Stimulated activated CD4-positive, alpha-beta T cell treated with anti-CD3 and anti-CD28 coated beads, Interleukin-12 subunit alpha, Interleukin-12 subunit beta, amount 100 ng/mL, for 4 hours (primary cell): ENCODE data around the gene KCNJ3.
"Not testable (repeated sequence)": the region's sequence is repeated elsewhere in the genome, so short reads cannot be mapped to it uniquely, and the experiment has no call there.

ENCODE experiments used
- DNase-seq: peaks from one replicate; pipeline ENCODE4 v3.0.0-alpha.2; 2020

The KCNJ3 gene

GRCh38 chr2:154849482-154849881, 151.0 kb downstream of the KCNJ3 start:
- DNase-seq, result no peak

DNA sequence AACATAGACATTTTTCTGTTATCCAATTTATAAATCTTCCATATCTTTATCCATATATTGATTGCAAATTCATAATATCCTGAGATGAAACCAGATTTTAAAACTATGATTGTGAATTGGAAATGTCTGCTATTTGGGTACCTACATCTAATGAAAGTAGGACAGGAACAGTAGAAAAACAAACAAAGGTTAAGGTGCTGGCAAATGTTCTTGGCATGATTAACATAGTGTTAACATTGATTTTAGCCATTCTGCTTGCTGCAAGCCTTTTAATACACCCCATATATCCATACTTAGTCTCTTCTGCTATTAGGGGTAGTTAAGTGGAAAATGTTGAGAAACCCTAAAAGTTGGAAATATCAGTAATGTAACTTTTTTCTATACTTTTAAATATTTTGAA, 152.0 kb downstream of the KCNJ3 start:
- DNase-seq, result no peak

- no peak for DNase-seq
Measured at GRCh38 chr2:154855138-154855537, 156.6 kb downstream of the KCNJ3 start.

GRCh38 chr2:154867151-154867550, 168.7 kb downstream of the KCNJ3 start:
- DNase-seq, result not testable (repeated sequence)

DNA sequence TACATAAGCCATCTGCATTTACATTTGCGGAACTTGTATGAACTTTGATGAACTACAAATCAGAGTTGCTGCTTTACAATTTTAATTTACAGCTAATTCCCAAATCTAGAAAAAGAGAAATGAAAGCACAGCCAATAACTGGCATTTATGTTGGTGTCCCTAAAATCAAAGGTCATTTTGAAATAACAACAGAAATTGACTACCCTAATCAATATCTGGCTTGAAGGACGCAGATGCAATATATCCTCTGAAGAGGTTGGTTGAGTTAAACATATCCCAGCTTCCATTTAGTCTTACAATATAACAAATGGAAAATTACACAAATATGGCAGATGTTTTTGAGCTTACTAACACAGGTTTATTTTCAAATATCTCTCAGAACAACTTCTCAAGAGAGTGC, 177.5 kb downstream of the KCNJ3 start:
- no peak for DNase-seq

GRCh38 chr2:154882725-154883124, 184.2 kb downstream of the KCNJ3 start:
- no peak for DNase-seq

DNA sequence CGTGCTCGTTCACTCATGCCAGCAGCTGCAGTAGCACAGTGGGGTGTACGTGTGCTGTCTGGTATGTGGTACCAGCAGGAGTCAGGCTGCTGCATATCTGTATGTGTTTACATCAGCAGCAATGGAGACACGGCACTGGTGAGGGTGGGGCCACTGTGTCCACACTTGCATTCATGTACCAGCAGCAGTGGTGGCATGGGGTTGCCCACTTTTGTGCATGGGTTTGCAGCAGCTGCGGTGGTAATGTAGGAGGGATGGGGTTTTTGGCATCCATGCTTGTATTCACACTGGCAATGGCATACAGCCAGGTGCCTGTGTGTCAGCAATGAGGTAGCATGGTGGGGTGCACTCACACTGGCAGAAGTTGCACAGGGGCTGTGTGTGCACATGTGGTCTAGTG, 187.8 kb downstream of the KCNJ3 start:
- no peak for DNase-seq

- no peak for DNase-seq
Measured at GRCh38 chr2:154898269-154898668, 199.8 kb downstream of the KCNJ3 start.

- DNase-seq, result no peak
Measured at GRCh38 chr2:154901063-154901462, 202.6 kb downstream of the KCNJ3 start.
